Neural progenitor cell (in vitro differentiated cells): Measurements from ENCODE around the gene PHETA1.

ENCODE experiments used
- EZH2 ChIP-seq: fragments of 200-600 bp; sonication (generic); IDR thresholded peaks from 2 replicates; pipeline ENCODE4 v1.6.1; 2017; ENCODE audit warnings: antibody characterized with exemption, mild to moderate bottlenecking, moderate library complexity
- EZH2phosphoT487 ChIP-seq: fragments of 200-600 bp; sonication (generic); IDR thresholded peaks from 2 replicates; pipeline ENCODE4 v1.6.1; 2017; ENCODE audit warnings: antibody characterized with exemption
- TF ChIP-seq, protein P1 (sequence below): fragments of 200-600 bp; sonication (generic); IDR thresholded peaks from 2 replicates; pipeline ENCODE4 v1.5.1; 2017; ENCODE audit warnings: antibody characterized with exemption, mild to moderate bottlenecking

GRCh38 chr12:111387747-111388323 lies 18.9 kb upstream of the PHETA1 start:
- TF ChIP-seq EZH2: no peak
- TF ChIP-seq, protein P1, sequence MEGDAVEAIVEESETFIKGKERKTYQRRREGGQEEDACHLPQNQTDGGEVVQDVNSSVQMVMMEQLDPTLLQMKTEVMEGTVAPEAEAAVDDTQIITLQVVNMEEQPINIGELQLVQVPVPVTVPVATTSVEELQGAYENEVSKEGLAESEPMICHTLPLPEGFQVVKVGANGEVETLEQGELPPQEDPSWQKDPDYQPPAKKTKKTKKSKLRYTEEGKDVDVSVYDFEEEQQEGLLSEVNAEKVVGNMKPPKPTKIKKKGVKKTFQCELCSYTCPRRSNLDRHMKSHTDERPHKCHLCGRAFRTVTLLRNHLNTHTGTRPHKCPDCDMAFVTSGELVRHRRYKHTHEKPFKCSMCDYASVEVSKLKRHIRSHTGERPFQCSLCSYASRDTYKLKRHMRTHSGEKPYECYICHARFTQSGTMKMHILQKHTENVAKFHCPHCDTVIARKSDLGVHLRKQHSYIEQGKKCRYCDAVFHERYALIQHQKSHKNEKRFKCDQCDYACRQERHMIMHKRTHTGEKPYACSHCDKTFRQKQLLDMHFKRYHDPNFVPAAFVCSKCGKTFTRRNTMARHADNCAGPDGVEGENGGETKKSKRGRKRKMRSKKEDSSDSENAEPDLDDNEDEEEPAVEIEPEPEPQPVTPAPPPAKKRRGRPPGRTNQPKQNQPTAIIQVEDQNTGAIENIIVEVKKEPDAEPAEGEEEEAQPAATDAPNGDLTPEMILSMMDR: no peak
- no peak for TF ChIP-seq EZH2phosphoT487
